Upper lobe of left lung (tissue), 4 donors: Measurements from ENCODE around the gene POSTN.

Experiments used
- CTCF ChIP-seq, 6 experiments: fragments of 450-650 bp in 4 of 6; fragments of 200-600 bp in 2 of 6; sonication (generic) in 2 of 6; IDR thresholded peaks; one replicate each; pipeline ENCODE4 v1.5.1; 2016 to 2019; ENCODE audit warnings: antibody characterized with exemption in 6 of 6
- EP300 ChIP-seq, 4 donors: sonication (generic); formaldehyde crosslinking; IDR thresholded peaks; one replicate each; pipeline ENCODE4 v1.5.1; 2017; ENCODE audit warnings: antibody characterized with exemption in 4 of 4, control low read depth in 2 of 4
- POLR2A ChIP-seq, 4 donors: fragments of 450-650 bp; IDR thresholded peaks; one replicate each; pipeline ENCODE4 v1.5.1; 2016 to 2017; ENCODE audit warnings: antibody characterized with exemption in 4 of 4, mild to moderate bottlenecking in 2 of 4
- POLR2AphosphoS5 ChIP-seq, 2 donors: sonication (generic); formaldehyde crosslinking; IDR thresholded peaks; one replicate each; pipeline ENCODE4 v1.5.1; 2017; ENCODE audit warnings: antibody characterized with exemption in 2 of 2

GRCh38 chr13:37598597-37598996 is at the start of gene POSTN:
- TF ChIP-seq POLR2AphosphoS5 (IDR thresholded peaks at IDR 0.05) (no peak), CTCF (IDR thresholded peaks at IDR 0.05) (no peak), EP300 (IDR thresholded peaks at IDR 0.05) (no peak), POLR2A (IDR thresholded peaks at IDR 0.05) (no peak)
